Calu3 (cell line): Measurements from ENCODE around the gene DNAJC10. TPM values are rescaled to one million over a fixed set of nuclear protein-coding genes. Genes with fewer than 3 reads are reported as not detected.

Source experiments
- BruUV-seq: library from RNA; stranded (reverse); fragments of 400-500 nt; replicated peaks from 2 replicates; lab custom pipeline; 2021; lab: Mats Ljungman, UMichigan
- CTCF ChIA-PET: fragments of 300-600 bp; sonication (Branson Sonifier 250); formaldehyde crosslinking; loops from one replicate; lab custom pipeline; 2022; ENCODE audit warnings: antibody characterized with exemption; lab: Charles Lee
- DNase-seq: peaks from one replicate; pipeline ENCODE4 v3.0.0; 2022
- H3K27ac Mint-ChIP-seq: one replicate; pipeline ENCODE4 v1.8.0; 2022; ENCODE audit warnings: mixed read lengths; ENCODE audit not compliant: unreplicated experiment
- H3K27me3 Mint-ChIP-seq: one replicate; pipeline ENCODE4 v1.8.0; 2022; ENCODE audit warnings: mixed read lengths; ENCODE audit not compliant: unreplicated experiment
- H3K36me3 Mint-ChIP-seq: one replicate; pipeline ENCODE4 v1.8.0; 2022; ENCODE audit warnings: mild to moderate bottlenecking, moderate library complexity, mixed read lengths; ENCODE audit not compliant: insufficient read depth, unreplicated experiment
- H3K4me1 Mint-ChIP-seq: one replicate; pipeline ENCODE4 v1.8.0; 2022; ENCODE audit warnings: mild to moderate bottlenecking, low read depth, mixed read lengths; ENCODE audit not compliant: unreplicated experiment
- H3K4me3 Mint-ChIP-seq: one replicate; pipeline ENCODE4 v1.8.0; 2022; ENCODE audit warnings: mild to moderate bottlenecking, low read depth, moderate library complexity, mixed read lengths; ENCODE audit not compliant: unreplicated experiment
- H3K9me3 Mint-ChIP-seq: one replicate; pipeline ENCODE4 v1.8.0; 2022; ENCODE audit warnings: low read depth, mixed read lengths; ENCODE audit not compliant: unreplicated experiment
- intact Hi-C: fragments of 100-400 bp; cut with micrococcal nuclease; formaldehyde crosslinking; loops from one replicate; pipeline ENCODE4 v1.10.0; 2022; ENCODE audit not compliant: unreplicated experiment
- total RNA-seq: library from RNA; stranded (reverse); gene quantifications from 2 replicates; pipeline ENCODE4 v1.2.3, GENCODE V29; 2022
- TF ChIP-seq, protein P1 (sequence below): fragments of 200-600 bp; IDR thresholded peaks from one replicate; pipeline ENCODE4 v1.8.0; 2022; ENCODE audit warnings: antibody characterized with exemption; ENCODE audit not compliant: unreplicated experiment

Gene DNAJC10
- total RNA-seq, 1 experiment from 2014 or later: 210 TPM

DNA sequence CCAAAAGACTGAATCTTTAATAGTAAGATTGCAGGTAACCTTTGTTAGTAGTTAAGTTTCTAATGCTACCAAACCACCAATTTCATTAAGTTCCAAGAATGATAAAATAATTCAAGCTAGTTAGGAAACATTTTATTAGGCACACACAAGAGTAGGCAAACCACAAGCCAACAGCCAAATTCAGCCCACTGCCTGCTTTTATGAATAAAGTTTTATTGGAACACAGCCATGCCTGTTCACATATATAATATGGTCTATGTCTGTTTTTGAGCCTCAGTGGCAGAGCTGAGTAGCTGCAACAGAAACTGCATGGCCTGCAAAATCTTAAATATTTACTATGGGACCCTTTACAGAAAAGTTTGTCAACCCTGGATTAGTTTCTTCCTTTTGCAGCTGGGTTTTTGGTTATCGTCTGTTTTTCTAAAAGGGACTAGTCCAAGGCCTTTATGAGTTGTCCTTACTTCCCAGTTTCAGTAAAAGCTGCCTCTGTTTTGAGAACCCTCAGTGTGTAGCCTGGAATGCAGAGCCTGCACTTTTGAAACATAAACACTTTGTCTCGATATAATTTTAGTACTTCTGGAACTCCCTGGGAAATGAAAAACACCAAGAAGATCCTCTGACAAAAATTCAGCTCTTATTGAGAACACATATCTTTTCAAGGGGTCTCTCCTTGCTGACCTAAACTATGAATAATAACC, 111.3 kb downstream of the DNAJC10 start:
- H3K4me1 Mint-ChIP-seq: no peaks in the 10 kb centered on the region
- no TSS peak for BruUV-seq
- intact Hi-C loops: no loop called here

DNA sequence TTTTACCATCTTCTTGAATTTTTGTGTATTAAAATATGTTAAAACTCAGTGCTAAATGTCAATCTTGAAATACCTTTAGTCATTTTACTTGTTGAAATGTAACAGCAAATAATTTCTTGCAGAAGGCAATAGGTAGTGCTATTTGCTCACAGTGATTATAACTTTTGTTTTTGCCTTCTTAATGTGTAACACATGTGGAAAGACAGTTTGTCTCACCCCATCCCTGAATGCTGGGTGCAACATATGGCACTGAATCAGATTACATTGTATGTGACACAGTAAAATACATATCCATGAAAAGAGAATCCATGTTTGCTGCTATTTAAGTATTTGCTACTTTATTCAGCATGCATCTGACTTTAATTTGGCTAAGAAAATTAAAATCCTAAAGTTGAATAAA, 115.0 kb downstream of the DNAJC10 start:
- no peak overlapping the region for H3K27ac Mint-ChIP-seq
- CTCF ChIA-PET: no interaction called here
- H3K4me1 Mint-ChIP-seq: no peaks in the 10 kb centered on the region
- intact Hi-C loops: no loop called here
- no peak overlapping the region for H3K4me3 Mint-ChIP-seq
- no peaks in the 10 kb centered on the region for H3K9me3 Mint-ChIP-seq
- TF ChIP-seq, protein P1, sequence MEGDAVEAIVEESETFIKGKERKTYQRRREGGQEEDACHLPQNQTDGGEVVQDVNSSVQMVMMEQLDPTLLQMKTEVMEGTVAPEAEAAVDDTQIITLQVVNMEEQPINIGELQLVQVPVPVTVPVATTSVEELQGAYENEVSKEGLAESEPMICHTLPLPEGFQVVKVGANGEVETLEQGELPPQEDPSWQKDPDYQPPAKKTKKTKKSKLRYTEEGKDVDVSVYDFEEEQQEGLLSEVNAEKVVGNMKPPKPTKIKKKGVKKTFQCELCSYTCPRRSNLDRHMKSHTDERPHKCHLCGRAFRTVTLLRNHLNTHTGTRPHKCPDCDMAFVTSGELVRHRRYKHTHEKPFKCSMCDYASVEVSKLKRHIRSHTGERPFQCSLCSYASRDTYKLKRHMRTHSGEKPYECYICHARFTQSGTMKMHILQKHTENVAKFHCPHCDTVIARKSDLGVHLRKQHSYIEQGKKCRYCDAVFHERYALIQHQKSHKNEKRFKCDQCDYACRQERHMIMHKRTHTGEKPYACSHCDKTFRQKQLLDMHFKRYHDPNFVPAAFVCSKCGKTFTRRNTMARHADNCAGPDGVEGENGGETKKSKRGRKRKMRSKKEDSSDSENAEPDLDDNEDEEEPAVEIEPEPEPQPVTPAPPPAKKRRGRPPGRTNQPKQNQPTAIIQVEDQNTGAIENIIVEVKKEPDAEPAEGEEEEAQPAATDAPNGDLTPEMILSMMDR: no peak
- H3K27me3 Mint-ChIP-seq: no peaks in the 10 kb centered on the region
- H3K36me3 Mint-ChIP-seq: no peaks in the 10 kb centered on the region
- BruUV-seq: no TSS peak
- DNase-seq: no peak

More for the DNA sequence above, 111.3 kb downstream of the DNAJC10 start:
- no peak overlapping the region for H3K27ac Mint-ChIP-seq
- DNase-seq: no peak
- H3K27me3 Mint-ChIP-seq: no peaks in the 10 kb centered on the region
- no peak overlapping the region for H3K4me3 Mint-ChIP-seq
- no peaks in the 10 kb centered on the region for H3K9me3 Mint-ChIP-seq
- H3K36me3 Mint-ChIP-seq: no peaks in the 10 kb centered on the region
- CTCF ChIA-PET: no interaction called here
- TF ChIP-seq, protein P1: no peak

DNA sequence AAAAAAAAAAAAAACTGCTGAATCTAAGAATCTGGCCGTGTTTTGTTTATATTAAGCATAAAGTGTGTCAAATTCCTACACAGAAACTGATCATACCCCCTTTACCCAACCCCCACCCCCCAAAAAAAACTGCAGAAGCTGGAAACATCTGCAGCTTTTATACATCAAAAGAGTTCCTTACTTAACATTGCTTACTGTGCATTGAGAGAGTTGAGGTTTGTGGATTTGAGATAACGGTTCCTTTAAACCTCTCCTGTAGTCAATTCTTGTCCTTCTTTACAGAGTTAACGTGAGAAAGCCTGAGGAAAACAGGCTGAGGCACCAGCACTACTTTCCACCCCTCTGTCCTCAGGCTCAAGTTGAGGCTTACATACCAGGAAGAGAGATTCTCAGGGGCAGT, 115.9 kb downstream of the DNAJC10 start:
- CTCF ChIA-PET: no interaction called here
- no peaks in the 10 kb centered on the region for H3K4me1 Mint-ChIP-seq

DNA sequence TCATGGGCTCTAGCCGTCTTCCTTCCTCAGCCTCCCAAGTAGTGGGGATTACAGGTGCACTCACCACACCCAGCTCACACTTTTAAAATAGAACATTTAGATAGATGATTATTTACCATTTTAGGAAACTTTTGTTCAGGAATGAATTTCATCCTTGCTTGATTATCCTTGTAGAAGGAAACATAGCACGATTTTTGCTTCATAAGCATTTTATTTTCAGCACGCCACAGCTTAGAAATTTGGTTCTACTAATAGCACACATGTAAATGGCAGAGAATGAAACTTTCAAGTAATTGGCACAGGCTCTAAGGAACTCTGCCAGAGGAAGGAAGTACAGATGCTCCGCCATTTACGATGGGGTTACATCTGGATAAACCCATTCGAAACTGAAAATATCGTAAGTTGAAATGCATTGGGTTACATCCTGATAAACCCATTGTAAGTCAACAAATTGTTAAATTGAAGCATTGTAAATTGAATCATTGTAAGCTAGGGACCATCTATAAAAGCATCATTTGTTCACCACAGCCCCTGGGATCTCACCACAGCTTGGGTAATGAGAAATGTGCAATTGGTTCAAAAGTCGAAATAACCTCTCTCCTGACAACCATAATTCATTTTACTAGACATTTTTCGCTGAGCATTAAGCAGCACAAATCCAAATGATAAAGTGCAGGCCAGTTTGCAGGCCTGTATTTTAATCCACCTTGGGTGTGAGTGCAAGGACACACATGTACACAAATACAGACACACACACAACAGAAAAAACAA, 117.2 kb downstream of the DNAJC10 start:
- intact Hi-C loops: no loop called here
- H3K36me3 Mint-ChIP-seq: no peaks in the 10 kb centered on the region
- TF ChIP-seq, protein P1: no peak
- no peak overlapping the region for H3K27ac Mint-ChIP-seq
- no peak overlapping the region for H3K4me3 Mint-ChIP-seq
- no TSS peak for BruUV-seq
- CTCF ChIA-PET: no interaction called here
- no peak for DNase-seq
- no peaks in the 10 kb centered on the region for H3K27me3 Mint-ChIP-seq
- H3K9me3 Mint-ChIP-seq: no peaks in the 10 kb centered on the region
- no peaks in the 10 kb centered on the region for H3K4me1 Mint-ChIP-seq

More for the DNA sequence above, 115.9 kb downstream of the DNAJC10 start:
- Mint-ChIP-seq H3K27me3 (no peaks in the 10 kb centered on the region), H3K4me3 (no peak overlapping the region), H3K36me3 (no peaks in the 10 kb centered on the region), H3K27ac (no peak overlapping the region), H3K9me3 (no peaks in the 10 kb centered on the region)
- no TSS peak for BruUV-seq
- no peak for DNase-seq
- TF ChIP-seq, protein P1: no peak
- intact Hi-C loops: no loop called here
